ENCODE measurements around the gene C2CD4B.

C2CD4B gene

DNA sequence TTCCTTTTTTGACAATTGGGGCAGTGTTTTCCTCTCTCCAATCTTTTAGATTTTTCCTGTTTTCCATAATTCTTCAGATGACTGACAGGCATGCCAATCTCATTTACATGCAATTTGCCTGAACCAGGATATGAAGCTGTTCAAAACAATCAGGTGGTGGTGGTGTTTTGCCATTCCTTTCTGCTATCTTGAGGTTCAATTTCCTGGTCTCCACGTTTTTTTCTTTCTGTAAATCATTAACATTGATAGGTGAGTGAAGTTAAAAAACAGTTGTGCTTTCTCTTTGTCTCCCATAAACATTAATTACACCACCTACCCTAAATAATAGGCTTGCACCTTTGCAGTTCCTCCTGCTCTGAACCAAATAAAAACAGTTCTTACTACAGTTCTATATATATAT, 49.2 kb downstream of the C2CD4B start:
- FAIRE-seq = no peak

Measured in A204.1 (cell line).